GM23338 (cell line): ENCODE data around the gene ITGB7. TPM values are rescaled to one million over a fixed set of nuclear protein-coding genes. Genes with fewer than 3 reads are reported as not detected.

Source experiments
- CREB1 ChIP-seq: fragments of 250-450 bp; sonication (Bioruptor Pico); IDR thresholded peaks from 2 replicates; pipeline ENCODE4 v1.5.0; 2020; ENCODE audit warnings: low read depth, mild to moderate bottlenecking, moderate library complexity
- EZH2 ChIP-seq: fragments of 200-600 bp; sonication (generic); IDR thresholded peaks from one replicate; pipeline ENCODE4 v1.8.0; 2017; ENCODE audit warnings: antibody characterized with exemption, mild to moderate bottlenecking, low read depth; ENCODE audit not compliant: unreplicated experiment
- JUNB ChIP-seq: IDR thresholded peaks from one replicate; pipeline ENCODE4 v1.6.1; 2016; ENCODE audit warnings: antibody characterized with exemption; ENCODE audit not compliant: unreplicated experiment
- POLR2AphosphoS5 ChIP-seq: IDR thresholded peaks from 2 replicates; pipeline ENCODE4 v1.6.1; 2016; ENCODE audit warnings: antibody characterized with exemption, low read depth
- ZNF114 ChIP-seq: fragments of 250-450 bp; sonication (Bioruptor Pico); IDR thresholded peaks from 2 replicates; pipeline ENCODE4 v1.5.0; 2020; ENCODE audit warnings: mild to moderate bottlenecking, moderate library complexity
- polyA plus RNA-seq: library from polyadenylated mRNA; unstranded; fragments of >200 nt; fragmentation: Nextera tagmentation; extraction: Ambion mirVana; gene quantifications from 2 replicates; pipeline ENCODE4 v1.2.1, GENCODE V29; 2016
- total RNA-seq: library from RNA; depleted of rRNA; stranded (reverse); fragments of >200 nt; shearing (Covaris generic); gene quantifications from 2 replicates; pipeline ENCODE4 v1.2.3, GENCODE V29; 2014
- TF ChIP-seq, protein P1 (sequence below): fragments of 250-450 bp; sonication (Bioruptor Pico); IDR thresholded peaks from 2 replicates; pipeline ENCODE4 v1.5.0; 2020; ENCODE audit warnings: mild to moderate bottlenecking, moderate library complexity
- TF ChIP-seq, protein P2 (sequence below): IDR thresholded peaks from 2 replicates; pipeline ENCODE4 v1.6.1; 2016; ENCODE audit warnings: antibody characterized with exemption
- TF ChIP-seq, protein P3 (sequence below): IDR thresholded peaks from one replicate; pipeline ENCODE4 v1.6.1; 2018; ENCODE audit warnings: antibody characterized with exemption; ENCODE audit not compliant: unreplicated experiment

The ITGB7 gene
- total and polyA plus RNA-seq, 2 experiments from 2014 or later, result 0.32 TPM; not detected in 1

DNA sequence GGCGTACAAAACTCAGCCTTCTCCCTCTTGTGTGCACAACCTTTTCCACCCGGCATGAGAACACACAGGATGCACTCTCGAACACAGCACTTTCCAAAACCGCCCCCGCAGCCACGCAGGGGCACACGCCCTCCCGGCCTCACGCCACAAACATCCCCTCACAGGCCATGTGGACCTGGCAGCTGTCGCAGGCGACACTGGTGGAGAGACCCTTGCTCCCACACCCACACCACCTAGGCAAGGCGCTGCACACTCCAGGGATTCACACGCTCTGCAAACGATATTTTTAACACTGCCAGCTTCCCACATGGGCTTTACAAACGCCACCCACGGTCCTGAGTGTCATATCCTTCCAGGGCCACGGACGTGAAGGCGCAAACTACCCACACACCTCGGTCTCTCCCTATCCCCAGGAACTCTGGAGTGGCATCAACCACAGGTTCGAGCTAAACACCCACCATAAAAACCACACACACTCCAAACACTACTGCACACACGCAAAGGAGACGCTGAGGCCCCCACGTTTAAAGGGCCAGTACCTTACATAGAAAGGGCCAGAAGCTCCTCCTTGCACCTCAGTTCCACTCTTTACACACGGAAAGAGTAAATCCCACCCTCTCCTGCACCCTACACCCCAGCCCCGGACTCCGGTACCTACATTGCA, 12.4 kb upstream of the ITGB7 start (continued):
- TF ChIP-seq, protein P1, sequence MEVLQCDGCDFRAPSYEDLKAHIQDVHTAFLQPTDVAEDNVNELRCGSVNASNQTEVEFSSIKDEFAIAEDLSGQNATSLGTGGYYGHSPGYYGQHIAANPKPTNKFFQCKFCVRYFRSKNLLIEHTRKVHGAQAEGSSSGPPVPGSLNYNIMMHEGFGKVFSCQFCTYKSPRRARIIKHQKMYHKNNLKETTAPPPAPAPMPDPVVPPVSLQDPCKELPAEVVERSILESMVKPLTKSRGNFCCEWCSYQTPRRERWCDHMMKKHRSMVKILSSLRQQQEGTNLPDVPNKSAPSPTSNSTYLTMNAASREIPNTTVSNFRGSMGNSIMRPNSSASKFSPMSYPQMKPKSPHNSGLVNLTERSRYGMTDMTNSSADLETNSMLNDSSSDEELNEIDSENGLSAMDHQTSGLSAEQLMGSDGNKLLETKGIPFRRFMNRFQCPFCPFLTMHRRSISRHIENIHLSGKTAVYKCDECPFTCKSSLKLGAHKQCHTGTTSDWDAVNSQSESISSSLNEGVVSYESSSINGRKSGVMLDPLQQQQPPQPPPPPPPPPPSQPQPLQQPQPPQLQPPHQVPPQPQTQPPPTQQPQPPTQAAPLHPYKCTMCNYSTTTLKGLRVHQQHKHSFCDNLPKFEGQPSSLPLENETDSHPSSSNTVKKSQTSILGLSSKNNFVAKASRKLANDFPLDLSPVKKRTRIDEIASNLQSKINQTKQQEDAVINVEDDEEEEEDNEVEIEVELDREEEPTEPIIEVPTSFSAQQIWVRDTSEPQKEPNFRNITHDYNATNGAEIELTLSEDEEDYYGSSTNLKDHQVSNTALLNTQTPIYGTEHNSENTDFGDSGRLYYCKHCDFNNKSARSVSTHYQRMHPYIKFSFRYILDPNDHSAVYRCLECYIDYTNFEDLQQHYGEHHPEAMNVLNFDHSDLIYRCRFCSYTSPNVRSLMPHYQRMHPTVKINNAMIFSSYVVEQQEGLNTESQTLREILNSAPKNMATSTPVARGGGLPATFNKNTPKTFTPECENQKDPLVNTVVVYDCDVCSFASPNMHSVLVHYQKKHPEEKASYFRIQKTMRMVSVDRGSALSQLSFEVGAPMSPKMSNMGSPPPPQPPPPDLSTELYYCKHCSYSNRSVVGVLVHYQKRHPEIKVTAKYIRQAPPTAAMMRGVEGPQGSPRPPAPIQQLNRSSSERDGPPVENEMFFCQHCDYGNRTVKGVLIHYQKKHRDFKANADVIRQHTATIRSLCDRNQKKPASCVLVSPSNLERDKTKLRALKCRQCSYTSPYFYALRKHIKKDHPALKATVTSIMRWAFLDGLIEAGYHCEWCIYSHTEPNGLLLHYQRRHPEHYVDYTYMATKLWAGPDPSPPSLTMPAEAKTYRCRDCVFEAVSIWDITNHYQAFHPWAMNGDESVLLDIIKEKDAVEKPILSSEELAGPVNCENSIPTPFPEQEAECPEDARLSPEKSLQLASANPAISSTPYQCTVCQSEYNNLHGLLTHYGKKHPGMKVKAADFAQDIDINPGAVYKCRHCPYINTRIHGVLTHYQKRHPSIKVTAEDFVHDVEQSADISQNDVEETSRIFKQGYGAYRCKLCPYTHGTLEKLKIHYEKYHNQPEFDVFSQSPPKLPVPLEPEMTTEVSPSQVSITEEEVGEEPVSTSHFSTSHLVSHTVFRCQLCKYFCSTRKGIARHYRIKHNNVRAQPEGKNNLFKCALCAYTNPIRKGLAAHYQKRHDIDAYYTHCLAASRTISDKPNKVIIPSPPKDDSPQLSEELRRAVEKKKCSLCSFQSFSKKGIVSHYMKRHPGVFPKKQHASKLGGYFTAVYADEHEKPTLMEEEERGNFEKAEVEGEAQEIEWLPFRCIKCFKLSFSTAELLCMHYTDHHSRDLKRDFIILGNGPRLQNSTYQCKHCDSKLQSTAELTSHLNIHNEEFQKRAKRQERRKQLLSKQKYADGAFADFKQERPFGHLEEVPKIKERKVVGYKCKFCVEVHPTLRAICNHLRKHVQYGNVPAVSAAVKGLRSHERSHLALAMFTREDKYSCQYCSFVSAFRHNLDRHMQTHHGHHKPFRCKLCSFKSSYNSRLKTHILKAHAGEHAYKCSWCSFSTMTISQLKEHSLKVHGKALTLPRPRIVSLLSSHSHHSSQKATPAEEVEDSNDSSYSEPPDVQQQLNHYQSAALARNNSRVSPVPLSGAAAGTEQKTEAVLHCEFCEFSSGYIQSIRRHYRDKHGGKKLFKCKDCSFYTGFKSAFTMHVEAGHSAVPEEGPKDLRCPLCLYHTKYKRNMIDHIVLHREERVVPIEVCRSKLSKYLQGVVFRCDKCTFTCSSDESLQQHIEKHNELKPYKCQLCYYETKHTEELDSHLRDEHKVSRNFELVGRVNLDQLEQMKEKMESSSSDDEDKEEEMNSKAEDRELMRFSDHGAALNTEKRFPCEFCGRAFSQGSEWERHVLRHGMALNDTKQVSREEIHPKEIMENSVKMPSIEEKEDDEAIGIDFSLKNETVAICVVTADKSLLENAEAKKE, result no peak
- TF ChIP-seq POLR2AphosphoS5 (no peak), EZH2 (no peak), CREB1 (CRISPR knock-in tag) (no peak), ZNF114 (no peak), JUNB (no peak)
- TF ChIP-seq, protein P2, sequence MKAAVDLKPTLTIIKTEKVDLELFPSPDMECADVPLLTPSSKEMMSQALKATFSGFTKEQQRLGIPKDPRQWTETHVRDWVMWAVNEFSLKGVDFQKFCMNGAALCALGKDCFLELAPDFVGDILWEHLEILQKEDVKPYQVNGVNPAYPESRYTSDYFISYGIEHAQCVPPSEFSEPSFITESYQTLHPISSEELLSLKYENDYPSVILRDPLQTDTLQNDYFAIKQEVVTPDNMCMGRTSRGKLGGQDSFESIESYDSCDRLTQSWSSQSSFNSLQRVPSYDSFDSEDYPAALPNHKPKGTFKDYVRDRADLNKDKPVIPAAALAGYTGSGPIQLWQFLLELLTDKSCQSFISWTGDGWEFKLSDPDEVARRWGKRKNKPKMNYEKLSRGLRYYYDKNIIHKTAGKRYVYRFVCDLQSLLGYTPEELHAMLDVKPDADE, result no peak
- TF ChIP-seq, protein P3, sequence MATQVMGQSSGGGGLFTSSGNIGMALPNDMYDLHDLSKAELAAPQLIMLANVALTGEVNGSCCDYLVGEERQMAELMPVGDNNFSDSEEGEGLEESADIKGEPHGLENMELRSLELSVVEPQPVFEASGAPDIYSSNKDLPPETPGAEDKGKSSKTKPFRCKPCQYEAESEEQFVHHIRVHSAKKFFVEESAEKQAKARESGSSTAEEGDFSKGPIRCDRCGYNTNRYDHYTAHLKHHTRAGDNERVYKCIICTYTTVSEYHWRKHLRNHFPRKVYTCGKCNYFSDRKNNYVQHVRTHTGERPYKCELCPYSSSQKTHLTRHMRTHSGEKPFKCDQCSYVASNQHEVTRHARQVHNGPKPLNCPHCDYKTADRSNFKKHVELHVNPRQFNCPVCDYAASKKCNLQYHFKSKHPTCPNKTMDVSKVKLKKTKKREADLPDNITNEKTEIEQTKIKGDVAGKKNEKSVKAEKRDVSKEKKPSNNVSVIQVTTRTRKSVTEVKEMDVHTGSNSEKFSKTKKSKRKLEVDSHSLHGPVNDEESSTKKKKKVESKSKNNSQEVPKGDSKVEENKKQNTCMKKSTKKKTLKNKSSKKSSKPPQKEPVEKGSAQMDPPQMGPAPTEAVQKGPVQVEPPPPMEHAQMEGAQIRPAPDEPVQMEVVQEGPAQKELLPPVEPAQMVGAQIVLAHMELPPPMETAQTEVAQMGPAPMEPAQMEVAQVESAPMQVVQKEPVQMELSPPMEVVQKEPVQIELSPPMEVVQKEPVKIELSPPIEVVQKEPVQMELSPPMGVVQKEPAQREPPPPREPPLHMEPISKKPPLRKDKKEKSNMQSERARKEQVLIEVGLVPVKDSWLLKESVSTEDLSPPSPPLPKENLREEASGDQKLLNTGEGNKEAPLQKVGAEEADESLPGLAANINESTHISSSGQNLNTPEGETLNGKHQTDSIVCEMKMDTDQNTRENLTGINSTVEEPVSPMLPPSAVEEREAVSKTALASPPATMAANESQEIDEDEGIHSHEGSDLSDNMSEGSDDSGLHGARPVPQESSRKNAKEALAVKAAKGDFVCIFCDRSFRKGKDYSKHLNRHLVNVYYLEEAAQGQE, result no peak
